Measurements from ENCODE around the gene NOP16.

GRCh38 chr5:176353533-176353932 is 34.9 kb downstream of the NOP16 start:
- TF ChIP-seq CTCF (IDR thresholded peaks at IDR 0.05) (no peak), POLR2AphosphoS5 (IDR thresholded peaks at IDR 0.05) (no peak), POLR2A (IDR thresholded peaks at IDR 0.05) (no peak)
